Measurements from ENCODE around the gene DAGLA. TPM values are rescaled to one million over a fixed set of nuclear protein-coding genes. Genes with fewer than 3 reads are reported as not detected.

Gene DAGLA
- total RNA-seq, 5 donors from 2014 or later (not counting 1 experiment from before 2014, with no cell fraction given): 0.15 to 1.6 (median 0.23) TPM

GRCh38 chr11:61714916-61715315, 34.7 kb downstream of the DAGLA start:
- Mint-ChIP-seq H3K4me3 (no peak overlapping the region), H3K27ac (no peak overlapping the region), H3K9me3 (no peaks in the 10 kb centered on the region), H3K36me3 (no peaks in the 10 kb centered on the region), H3K27me3 (peaks cover 0 to 6% of the 10 kb centered on the region in 2 donors), H3K4me1 (no peaks in the 10 kb centered on the region)
- Histone ChIP-seq H3K27ac (ENCODE audit: low read length) (no peak overlapping the region), H3K36me3 (ENCODE audit: control insufficient read depth in 2 of 2, extremely low read depth in 1 of 2, insufficient read depth in 1 of 2, low read length in 1 of 2) (no peaks in the 10 kb centered on the region), H3K27me3 (replicated peaks in 1 of 2; ENCODE audit: control insufficient read depth in 2 of 2, extremely low read depth in 1 of 2, insufficient read depth in 2 of 2, low read length in 1 of 2) (peaks cover 0 to 19% of the 10 kb centered on the region in 2 experiments), H3K9me3 (no peaks in the 10 kb centered on the region), H3K4me3 (ENCODE audit: control insufficient read depth in 1 of 2, extremely low read depth in 1 of 2, low read length in 1 of 2) (no peak overlapping the region), H3K4me1 (ENCODE audit: control insufficient read depth in 1 of 2, extremely low read depth in 1 of 2, insufficient read depth in 2 of 2, low read length in 2 of 2) (no peaks in the 10 kb centered on the region)
- POLR2A ChIA-PET: no interaction called here
- DNase-seq (no peak), ATAC-seq (replicated peaks in 1 of 4) (no peak)
- WGBS (ENCODE audit: insufficient coverage): 90% methylated on average over 4 of the region's 5 CpGs
- CTCF ChIA-PET: no interaction called here

GRCh38 chr11:61715867-61716266, 35.7 kb downstream of the DAGLA start:
- Mint-ChIP-seq H3K36me3 (no peaks in the 10 kb centered on the region), H3K4me1 (no peaks in the 10 kb centered on the region), H3K4me3 (no peak overlapping the region), H3K27me3 (peaks cover 0 to 6% of the 10 kb centered on the region in 2 donors), H3K27ac (no peak overlapping the region), H3K9me3 (no peaks in the 10 kb centered on the region)
- no peak for ATAC-seq (replicated peaks in 1 of 4)
- ChIA-PET CTCF (no interaction called here), POLR2A (no interaction called here)
- Histone ChIP-seq H3K27ac (ENCODE audit: low read length) (no peak overlapping the region), H3K4me1 (ENCODE audit: control insufficient read depth in 1 of 2, extremely low read depth in 1 of 2, insufficient read depth in 2 of 2, low read length in 2 of 2) (no peaks in the 10 kb centered on the region), H3K27me3 (replicated peaks in 1 of 2; ENCODE audit: control insufficient read depth in 2 of 2, extremely low read depth in 1 of 2, insufficient read depth in 2 of 2, low read length in 1 of 2) (peaks cover 0 to 17% of the 10 kb centered on the region in 2 experiments), H3K9me3 (no peaks in the 10 kb centered on the region), H3K4me3 (ENCODE audit: control insufficient read depth in 1 of 2, extremely low read depth in 1 of 2, low read length in 1 of 2) (no peak overlapping the region), H3K36me3 (ENCODE audit: control insufficient read depth in 2 of 2, extremely low read depth in 1 of 2, insufficient read depth in 1 of 2, low read length in 1 of 2) (no peaks in the 10 kb centered on the region)
- WGBS (ENCODE audit: insufficient coverage): 67% methylated on average over 4 of the region's 4 CpGs
- DNase-seq: no peak

- H3K4me3 ChIP-seq (ENCODE audit: control insufficient read depth in 1 of 2, extremely low read depth in 1 of 2, low read length in 1 of 2): no peak overlapping the region
- DNase-seq (no peak), ATAC-seq (replicated peaks in 1 of 4) (no peak)
- ChIA-PET CTCF (no interaction called here), POLR2A (no interaction called here)
- Mint-ChIP-seq H3K9me3 (no peaks in the 10 kb centered on the region), H3K4me3 (no peak overlapping the region), H3K27me3 (peaks cover 0 to 6% of the 10 kb centered on the region in 2 donors), H3K4me1 (no peaks in the 10 kb centered on the region), H3K36me3 (no peaks in the 10 kb centered on the region), H3K27ac (no peak overlapping the region)
- H3K27me3 ChIP-seq (replicated peaks in 1 of 2; ENCODE audit: control insufficient read depth in 2 of 2, extremely low read depth in 1 of 2, insufficient read depth in 2 of 2, low read length in 1 of 2): peaks cover 0 to 17% of the 10 kb centered on the region in 2 experiments
- no peak overlapping the region for H3K27ac ChIP-seq (ENCODE audit: low read length)
- WGBS (ENCODE audit: insufficient coverage): 88% methylated on average over 8 of the region's 13 CpGs
- H3K9me3 ChIP-seq: no peaks in the 10 kb centered on the region
- no peaks in the 10 kb centered on the region for H3K36me3 ChIP-seq (ENCODE audit: control insufficient read depth in 2 of 2, extremely low read depth in 1 of 2, insufficient read depth in 1 of 2, low read length in 1 of 2)
- H3K4me1 ChIP-seq (ENCODE audit: control insufficient read depth in 1 of 2, extremely low read depth in 1 of 2, insufficient read depth in 2 of 2, low read length in 2 of 2): no peaks in the 10 kb centered on the region
These were observed 36.5 kb downstream of the DAGLA start for GRCh38 chr11:61716478-61717285.

- H3K4me3 ChIP-seq (ENCODE audit: control insufficient read depth in 1 of 2, extremely low read depth in 1 of 2, low read length in 1 of 2): no peak overlapping the region
- H3K4me3 Mint-ChIP-seq: no peak overlapping the region
- 84% methylated on average over 15 of the region's 19 CpGs for WGBS (ENCODE audit: insufficient coverage)
- H3K4me1 ChIP-seq (ENCODE audit: control insufficient read depth in 1 of 2, extremely low read depth in 1 of 2, insufficient read depth in 2 of 2, low read length in 2 of 2): no peaks in the 10 kb centered on the region
- DNase-seq (no peak), ATAC-seq (replicated peaks in 1 of 4) (no peak)
- H3K36me3 Mint-ChIP-seq: no peaks in the 10 kb centered on the region
- no peak overlapping the region for H3K27ac Mint-ChIP-seq
- H3K9me3 Mint-ChIP-seq: no peaks in the 10 kb centered on the region
- H3K9me3 ChIP-seq: no peaks in the 10 kb centered on the region
- H3K36me3 ChIP-seq (ENCODE audit: control insufficient read depth in 2 of 2, extremely low read depth in 1 of 2, insufficient read depth in 1 of 2, low read length in 1 of 2): no peaks in the 10 kb centered on the region
- CTCF ChIA-PET: no interaction called here
- no peaks in the 10 kb centered on the region for H3K4me1 Mint-ChIP-seq
- no peak overlapping the region for H3K27ac ChIP-seq (ENCODE audit: low read length)
- peaks cover 0 to 6% of the 10 kb centered on the region in 2 donors for H3K27me3 Mint-ChIP-seq
- POLR2A ChIA-PET: interaction anchor here in 1 of 2 donors (0.5 kb wide), 1 partner anchor 308 kb away, joined by 3 read pairs; no protein-coding TSS in a partner anchor
- peaks cover 0 to 17% of the 10 kb centered on the region in 2 experiments for H3K27me3 ChIP-seq (replicated peaks in 1 of 2; ENCODE audit: control insufficient read depth in 2 of 2, extremely low read depth in 1 of 2, insufficient read depth in 2 of 2, low read length in 1 of 2)
These were observed 37.3 kb downstream of the DAGLA start for GRCh38 chr11:61717286-61718033.

GRCh38 chr11:61718046-61718531, 37.9 kb downstream of the DAGLA start:
- Mint-ChIP-seq H3K36me3 (no peaks in the 10 kb centered on the region), H3K9me3 (no peaks in the 10 kb centered on the region), H3K27ac (no peak overlapping the region), H3K4me1 (no peaks in the 10 kb centered on the region), H3K4me3 (no peak overlapping the region), H3K27me3 (peaks cover 0 to 6% of the 10 kb centered on the region in 2 donors)
- Histone ChIP-seq H3K36me3 (ENCODE audit: control insufficient read depth in 2 of 2, extremely low read depth in 1 of 2, insufficient read depth in 1 of 2, low read length in 1 of 2) (no peaks in the 10 kb centered on the region), H3K4me1 (ENCODE audit: control insufficient read depth in 1 of 2, extremely low read depth in 1 of 2, insufficient read depth in 2 of 2, low read length in 2 of 2) (no peaks in the 10 kb centered on the region), H3K27ac (ENCODE audit: low read length) (no peak overlapping the region), H3K9me3 (no peaks in the 10 kb centered on the region), H3K4me3 (ENCODE audit: control insufficient read depth in 1 of 2, extremely low read depth in 1 of 2, low read length in 1 of 2) (no peak overlapping the region), H3K27me3 (replicated peaks in 1 of 2; ENCODE audit: control insufficient read depth in 2 of 2, extremely low read depth in 1 of 2, insufficient read depth in 2 of 2, low read length in 1 of 2) (peaks cover 0 to 17% of the 10 kb centered on the region in 2 experiments)
- ChIA-PET CTCF (no interaction called here), POLR2A (interaction anchor here in 1 of 2 donors (0.5 kb wide), 1 partner anchor 307 kb away, joined by 3 read pairs; no protein-coding TSS in a partner anchor)
- ATAC-seq (replicated peaks in 1 of 4): no peak
- DNase-seq: no peak
- WGBS (ENCODE audit: insufficient coverage): 60% methylated on average over 5 of the region's 9 CpGs

- H3K27ac ChIP-seq (ENCODE audit: low read length): no peak overlapping the region
These were observed 38.6 kb downstream of the DAGLA start for GRCh38 chr11:61718621-61719302.

More at GRCh38 chr11:61718621-61719302, 38.6 kb downstream of the DAGLA start:
- H3K36me3 ChIP-seq (ENCODE audit: control insufficient read depth in 2 of 2, extremely low read depth in 1 of 2, insufficient read depth in 1 of 2, low read length in 1 of 2): no peaks in the 10 kb centered on the region
- H3K4me1 ChIP-seq (ENCODE audit: control insufficient read depth in 1 of 2, extremely low read depth in 1 of 2, insufficient read depth in 2 of 2, low read length in 2 of 2): no peaks in the 10 kb centered on the region
- Mint-ChIP-seq H3K4me3 (no peak overlapping the region), H3K27me3 (peaks cover 0 to 6% of the 10 kb centered on the region in 2 donors), H3K36me3 (no peaks in the 10 kb centered on the region), H3K27ac (no peak overlapping the region), H3K9me3 (no peaks in the 10 kb centered on the region), H3K4me1 (no peaks in the 10 kb centered on the region)
- POLR2A ChIA-PET: no interaction called here
- no peak for DNase-seq
- no peaks in the 10 kb centered on the region for H3K9me3 ChIP-seq
- CTCF ChIA-PET: no interaction called here
- 69% methylated on average over 16 of the region's 21 CpGs for WGBS (ENCODE audit: insufficient coverage)
- ATAC-seq (replicated peaks in 1 of 4): no peak
- H3K4me3 ChIP-seq (ENCODE audit: control insufficient read depth in 1 of 2, extremely low read depth in 1 of 2, low read length in 1 of 2): no peak overlapping the region
- H3K27me3 ChIP-seq (replicated peaks in 1 of 2; ENCODE audit: control insufficient read depth in 2 of 2, extremely low read depth in 1 of 2, insufficient read depth in 2 of 2, low read length in 1 of 2): peaks cover 0 to 17% of the 10 kb centered on the region in 2 experiments

All from T-cell (primary cell).